Measurements from ENCODE around the gene ARHGEF4.

Gene ARHGEF4

DNA sequence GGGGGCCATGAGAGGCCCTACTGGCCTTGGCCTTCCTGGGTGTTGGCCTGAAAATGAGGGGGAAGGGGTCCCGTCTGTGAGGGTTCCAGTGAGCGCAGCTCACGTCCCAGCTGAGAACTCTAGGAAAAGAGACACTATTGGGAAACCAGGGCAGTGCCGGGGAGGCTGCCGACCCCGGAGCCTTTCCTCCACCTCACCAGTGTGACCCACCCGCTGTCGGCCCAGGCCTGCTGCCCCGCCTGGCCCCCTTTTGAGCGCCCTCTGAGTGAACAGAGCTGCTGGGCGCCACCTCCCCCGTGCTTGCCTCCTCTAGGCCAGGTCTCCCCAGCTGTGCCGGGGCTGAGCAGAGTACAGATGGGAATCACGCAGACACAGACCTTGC, 17.5 kb upstream of the ARHGEF4 start:
- no peak for DNase-seq

DNA sequence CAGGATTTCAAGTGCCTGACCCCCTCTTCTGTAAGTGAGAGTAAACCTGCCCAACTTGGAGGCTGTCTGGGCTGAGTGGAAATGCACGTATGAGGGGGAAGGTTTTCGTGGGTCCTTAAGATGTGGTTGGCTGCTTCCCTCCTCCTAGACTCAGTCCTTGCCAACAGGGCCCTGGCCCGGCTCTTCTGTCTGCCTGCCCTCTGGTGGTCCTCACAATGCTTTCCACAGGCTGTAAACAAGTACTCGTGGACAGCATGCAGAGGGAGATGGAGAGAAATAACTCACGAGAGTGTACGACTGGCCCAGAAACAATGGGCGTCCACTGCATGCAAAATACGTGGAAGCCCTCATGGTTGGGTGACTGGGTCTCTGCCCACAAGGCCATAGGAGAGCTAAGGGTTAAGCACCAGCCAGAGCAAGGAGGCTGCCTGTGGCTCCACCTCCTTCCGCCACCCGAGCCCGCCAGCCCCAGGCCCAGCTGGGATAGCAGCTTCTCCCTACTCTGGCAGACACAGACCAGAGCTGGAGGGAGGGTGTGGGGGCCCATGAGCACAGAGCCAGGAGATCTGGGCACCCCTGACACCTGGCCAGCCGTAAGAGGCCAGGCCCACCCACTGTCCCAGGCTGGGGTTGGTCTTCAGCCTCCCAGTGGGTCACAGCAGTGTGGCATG, 17.0 kb upstream of the ARHGEF4 start:
- DNase-seq: no peak

DNA sequence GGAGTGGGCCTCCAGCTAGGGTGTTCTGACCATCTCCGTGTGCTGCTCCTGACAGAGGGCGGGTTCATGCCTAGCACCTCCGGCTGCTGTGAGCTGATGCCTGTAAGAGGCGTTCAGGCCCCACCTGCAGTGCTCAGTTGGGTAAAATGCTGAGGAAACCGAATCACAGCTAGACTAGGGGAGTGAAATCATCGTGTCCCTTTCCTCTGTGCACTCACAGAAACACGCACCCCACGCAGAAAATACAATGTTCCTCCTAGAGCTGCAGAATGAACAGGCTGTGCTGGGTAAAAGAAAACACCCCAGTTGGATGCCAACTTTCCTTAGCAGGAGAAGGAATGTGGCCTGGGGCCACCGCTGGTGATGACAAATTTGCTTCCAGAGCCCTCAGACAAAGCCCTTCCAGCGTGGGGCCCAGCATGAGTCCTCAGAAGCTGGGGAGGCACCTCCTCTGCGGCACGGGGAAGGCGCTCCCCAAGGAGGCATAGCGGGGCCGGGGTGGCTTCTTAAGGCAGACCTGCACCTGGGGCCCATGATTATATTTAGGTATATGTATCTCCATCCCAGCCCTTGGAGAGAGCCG, 16.3 kb upstream of the ARHGEF4 start:
- no peak for DNase-seq

DNA sequence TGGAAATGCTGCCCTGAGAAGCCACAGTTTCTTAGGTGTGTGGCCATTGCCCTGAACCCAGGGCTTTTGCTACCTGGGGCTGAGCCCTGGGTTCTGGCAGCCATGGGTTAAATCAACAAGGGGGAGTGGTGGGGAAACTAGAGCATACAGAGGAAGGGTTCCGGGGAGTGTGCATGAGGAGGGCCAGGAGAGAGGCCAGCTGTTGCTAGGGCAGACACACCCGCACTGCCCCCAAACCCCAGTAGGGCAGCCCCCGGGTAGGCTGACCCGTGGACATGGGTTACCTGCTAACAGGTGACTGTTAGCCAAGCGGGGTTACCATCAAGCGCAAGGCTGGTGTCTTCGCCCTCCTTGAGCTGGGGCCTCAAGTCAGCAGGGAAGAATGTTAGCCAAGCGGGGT, 14.8 kb upstream of the ARHGEF4 start:
- no peak for DNase-seq

DNA sequence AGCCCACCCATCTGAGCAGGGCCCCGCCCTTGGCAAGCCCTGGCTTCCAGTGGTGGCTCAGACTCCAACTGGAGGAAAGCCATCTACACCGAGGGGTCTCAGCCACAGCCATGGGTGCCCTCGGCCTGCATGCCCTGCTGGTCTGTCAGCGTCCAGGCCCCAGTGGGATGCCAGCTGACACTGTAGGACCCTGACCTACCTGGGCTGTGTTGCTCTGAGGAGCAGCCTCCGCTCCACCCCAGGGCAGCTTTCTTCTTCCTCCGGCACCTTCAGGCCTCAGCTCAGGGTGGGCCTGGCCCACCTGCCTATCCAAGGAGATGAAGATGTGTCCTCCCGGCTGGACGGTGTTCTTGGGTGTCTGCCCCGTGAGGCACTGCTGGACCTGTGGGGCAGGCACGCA, 13.9 kb upstream of the ARHGEF4 start:
- no peak for DNase-seq

DNA sequence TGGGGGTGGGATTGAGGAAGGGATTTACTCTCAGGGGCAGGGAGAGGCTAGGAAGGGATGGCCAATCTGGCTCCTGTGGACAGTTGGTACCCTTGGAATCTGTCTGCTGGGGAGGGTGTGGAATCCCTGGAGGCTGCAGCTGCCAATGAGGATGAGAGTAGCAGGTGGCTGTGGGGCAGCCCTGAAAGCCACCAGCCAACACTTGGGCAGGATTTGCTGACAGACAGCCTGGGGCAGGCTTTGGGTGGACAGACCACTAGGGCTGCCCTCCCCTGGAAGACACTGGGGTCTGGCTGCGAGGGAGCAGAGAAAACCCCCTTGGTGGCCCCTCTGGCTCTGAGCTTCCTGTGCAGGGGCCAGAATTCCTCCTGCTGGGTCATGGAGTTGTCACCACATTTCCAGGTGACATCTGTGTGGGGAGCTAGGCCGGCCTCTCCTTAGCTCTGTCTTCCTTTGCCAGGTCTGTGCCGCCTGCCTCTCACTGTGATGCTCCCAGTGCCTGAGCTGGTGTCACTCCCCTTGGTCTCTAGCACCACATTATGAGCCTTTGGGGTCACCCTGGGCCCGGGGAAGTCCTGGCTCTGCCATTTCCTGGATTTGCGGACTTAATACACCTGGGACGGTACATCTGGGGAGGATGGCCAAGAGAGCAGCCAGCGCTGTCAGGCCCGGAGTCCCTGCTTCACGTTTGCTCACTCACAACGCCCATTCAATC, 13.4 kb upstream of the ARHGEF4 start:
- no peak for DNase-seq

DNA sequence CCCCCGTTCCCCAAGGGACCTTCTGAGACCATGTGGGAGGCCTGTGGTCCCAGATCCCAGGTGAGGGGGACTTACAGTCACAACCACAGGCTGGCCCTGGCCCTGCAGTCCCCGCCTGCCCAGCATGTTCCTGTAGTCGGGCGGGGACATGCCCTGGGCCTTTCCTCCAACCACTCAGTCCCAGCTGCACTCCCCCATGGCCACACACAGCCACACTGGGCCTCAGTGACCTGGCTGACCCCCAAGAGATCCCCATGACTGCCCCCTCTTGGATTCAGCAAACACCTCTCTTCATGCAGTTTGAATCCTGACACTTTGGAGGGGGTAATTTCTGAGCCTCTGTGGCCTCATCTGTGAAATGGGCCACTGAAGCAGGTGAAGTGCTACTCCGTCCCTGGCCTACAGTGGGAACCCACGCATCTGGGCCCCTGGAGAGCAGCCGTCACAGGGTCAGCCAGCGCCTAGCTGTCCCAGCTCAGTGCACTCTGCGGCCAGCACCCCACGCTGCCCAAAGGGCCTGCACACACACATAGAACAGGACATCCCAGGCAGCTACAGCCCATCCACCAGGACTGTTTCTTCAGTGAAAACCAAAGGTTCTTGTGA, 12.7 kb upstream of the ARHGEF4 start:
- no peak for DNase-seq

DNA sequence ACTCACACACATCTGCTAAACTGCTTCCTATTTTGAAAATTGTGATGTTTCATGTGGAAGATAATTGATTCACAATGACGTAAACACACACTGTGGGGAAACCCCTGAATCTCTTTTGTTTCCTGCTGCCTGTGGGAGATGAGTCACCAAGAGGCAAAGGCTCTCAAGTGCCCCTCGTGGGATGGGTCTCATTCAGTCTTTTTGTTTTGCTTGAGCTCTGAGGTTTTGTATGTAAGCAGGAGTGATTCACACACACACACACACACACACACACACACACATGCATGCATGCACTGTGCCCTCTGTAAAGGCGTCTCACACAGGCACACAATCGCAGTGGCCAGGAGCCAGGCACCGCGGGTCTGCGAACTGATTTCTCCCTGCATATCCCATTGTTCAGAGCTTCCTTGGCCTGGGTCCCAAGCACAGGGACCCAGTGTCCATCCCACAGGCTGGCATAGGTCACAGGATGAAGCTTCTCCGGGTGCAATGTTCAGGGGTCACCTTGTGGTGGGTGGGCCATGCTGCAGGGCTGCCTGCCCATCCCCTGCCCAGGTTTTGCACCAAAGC, 12.1 kb upstream of the ARHGEF4 start:
- peak; percentile 91 for DNase-seq

DNA sequence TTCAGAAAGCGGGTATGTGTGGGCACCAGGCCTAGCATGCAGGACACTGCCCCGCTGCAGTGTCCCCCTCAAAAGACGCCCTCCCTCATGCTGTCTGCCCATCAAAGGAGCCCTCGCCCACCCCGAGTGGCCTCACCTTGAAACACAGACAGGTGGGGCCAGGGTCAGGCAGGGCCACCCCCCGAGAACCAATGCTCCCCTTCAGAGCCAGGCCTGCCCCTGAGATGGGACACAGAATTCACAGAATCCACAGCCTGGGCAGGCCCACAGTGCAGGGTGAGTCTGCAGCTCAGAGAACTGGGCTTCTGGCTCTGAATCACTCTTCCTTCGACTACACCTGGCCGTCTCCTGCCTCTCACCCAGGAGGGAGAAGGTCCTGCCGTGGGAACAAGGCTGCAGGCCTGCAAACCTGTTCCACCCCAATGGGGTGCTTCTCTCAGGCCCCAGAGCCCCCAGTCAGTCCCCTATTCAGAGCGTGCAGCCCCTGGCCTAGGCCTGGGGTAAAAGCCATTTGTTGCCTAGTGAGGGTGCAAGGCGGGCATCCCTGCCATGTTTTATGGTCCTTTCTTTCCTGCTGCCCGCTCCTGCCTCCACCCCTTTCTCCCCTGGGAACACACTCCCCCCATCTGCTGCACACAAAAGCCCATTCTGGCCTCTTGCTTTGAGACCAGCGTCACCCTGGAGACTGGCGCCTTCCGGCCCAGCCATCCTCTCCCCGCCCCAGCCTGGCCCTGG, 11.3 kb upstream of the ARHGEF4 start:
- DNase-seq: no peak

DNA sequence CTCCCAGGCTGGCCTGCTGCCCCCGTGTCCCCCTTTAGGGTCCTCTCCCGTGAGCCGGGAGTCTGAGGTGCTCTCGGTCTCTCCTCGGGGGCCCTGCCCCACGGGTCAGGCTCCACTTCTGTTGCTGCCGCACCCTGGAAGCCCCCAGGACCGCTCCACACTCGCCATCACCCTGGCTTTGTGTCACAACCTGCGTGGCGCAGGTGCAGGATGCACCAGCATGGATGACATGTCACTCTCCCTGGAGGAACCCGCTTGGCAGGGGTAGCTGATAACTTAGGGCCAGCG, 10.8 kb upstream of the ARHGEF4 start:
- no peak for DNase-seq

DNA sequence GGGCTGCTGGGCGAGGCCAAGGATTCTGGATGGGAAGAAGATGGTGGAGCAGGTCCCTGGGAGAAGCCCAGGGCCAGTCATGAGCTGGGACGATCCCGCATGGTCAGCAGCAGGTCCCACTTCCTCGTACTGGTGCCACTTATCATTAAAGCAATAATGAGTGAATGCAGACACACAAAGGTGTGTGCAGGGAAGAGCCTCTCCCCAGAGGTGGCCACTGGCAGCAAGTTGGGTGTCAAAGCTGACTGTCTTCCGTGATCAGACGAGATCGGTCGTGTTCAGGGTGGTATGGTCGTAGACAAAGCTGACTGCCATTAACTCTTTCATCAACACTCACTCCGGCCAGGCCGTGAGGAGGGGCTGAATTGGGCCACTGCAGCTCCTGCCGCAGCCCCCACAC, 10.3 kb upstream of the ARHGEF4 start:
- DNase-seq: no peak

DNA sequence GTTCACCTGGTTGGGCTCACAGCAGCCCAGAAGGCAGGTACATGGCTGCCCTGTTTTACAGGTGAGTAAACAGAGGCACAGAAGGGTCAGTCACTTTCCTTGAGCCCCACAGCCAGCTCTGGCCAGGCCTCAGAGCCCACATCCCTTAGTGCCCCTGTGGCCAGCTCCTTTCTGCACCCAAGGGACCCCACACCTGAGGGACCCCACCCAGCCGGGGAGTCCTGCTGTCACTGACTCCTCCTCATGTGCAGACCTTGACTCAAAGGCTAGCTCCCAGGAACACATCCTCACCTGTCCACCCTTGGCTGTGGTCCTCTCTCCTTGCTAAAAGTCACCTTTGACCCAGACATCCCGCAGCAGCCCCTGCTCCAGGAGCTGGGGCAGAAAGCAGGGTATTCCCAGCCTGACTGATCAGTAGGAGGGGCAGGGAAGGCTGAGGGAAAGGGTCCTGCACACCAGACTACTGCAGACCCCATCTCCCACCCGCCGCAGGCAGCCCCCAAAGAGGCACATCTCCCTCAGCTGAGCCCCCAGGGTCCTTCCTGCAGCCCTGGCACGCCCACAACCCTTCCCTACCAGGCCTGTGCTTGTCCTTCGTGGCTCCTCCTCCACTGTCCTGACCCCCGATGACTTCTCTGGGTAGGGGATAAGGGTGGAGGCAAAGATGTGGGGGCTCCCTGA, 9.8 kb upstream of the ARHGEF4 start:
- DNase-seq: no peak

DNA sequence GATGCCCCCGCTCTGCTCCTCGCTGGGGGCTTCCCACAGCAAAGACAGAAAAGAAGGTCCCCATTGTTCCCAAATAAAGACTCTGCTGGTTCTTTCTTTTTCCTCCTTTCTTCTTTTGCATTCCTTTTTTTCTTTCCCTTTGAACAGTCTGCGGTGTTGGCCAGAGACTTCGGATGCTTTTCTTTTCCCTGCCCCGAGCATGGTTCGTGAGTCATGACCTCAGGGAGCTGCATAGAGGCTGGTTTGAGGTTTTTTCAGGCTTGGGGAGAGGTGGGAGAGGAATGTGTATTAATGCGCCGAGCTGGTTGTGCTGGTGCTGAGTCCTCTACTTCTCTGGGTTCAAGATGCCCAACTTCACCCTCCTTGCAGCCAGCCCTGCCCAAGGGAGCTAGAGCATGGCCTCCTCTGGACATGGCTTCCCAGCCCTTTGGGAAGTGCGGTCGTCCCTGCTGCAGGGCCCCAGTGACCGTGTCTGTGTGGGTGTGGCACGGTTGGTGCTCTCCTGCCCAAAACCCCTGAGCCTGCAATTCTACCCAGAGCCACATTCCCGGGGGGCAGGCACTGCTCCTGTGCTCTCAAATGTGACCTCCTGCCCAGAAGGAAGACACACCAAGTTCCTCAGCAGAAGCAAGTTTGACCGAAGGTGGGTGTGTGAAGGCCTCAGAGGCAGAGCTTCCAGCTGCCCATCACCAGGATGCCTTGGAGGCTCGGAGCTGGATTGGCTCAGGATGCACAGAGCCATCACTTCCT, 9.0 kb upstream of the ARHGEF4 start:
- no peak for DNase-seq

DNA sequence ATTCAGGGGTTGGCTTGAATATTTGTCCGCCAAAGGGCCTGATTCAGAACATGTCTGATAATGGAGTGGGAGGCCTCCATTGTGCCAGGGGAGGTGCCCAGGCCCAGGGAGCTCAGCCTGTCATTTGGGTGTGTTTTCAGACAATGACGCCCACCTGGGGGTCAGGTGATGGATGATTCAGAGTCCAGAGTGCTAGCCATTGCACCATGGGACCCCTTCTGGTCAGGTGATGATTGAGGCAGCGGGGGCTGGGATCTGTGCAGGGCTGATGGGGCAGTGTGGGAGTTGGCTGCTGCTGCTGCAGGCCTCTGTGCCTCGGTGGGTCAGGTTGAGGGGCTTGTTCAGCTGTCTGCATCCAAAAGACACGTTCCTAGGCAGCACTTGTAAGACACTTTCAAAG, 8.3 kb upstream of the ARHGEF4 start:
- DNase-seq: no peak

DNA sequence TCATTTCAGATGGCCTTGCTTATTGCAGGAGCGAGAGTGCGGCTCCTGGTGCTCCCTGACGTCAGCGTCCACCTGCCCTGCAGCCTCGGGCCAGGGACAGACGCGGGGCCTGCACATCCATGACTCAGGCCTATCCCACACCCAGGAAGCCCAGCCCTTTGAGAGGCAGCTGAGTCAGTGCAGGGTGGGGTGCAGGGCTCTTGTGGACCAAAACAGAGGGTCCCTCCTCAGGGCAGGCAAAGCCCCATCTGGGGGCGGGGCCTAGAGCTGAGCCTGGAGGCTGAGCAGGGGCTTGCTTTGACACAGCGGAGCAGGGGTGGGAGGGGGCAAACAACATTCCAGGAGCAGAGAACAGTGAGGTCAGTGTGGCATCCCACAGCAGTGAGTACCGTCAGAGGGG, 7.7 kb upstream of the ARHGEF4 start:
- no peak for DNase-seq

DNA sequence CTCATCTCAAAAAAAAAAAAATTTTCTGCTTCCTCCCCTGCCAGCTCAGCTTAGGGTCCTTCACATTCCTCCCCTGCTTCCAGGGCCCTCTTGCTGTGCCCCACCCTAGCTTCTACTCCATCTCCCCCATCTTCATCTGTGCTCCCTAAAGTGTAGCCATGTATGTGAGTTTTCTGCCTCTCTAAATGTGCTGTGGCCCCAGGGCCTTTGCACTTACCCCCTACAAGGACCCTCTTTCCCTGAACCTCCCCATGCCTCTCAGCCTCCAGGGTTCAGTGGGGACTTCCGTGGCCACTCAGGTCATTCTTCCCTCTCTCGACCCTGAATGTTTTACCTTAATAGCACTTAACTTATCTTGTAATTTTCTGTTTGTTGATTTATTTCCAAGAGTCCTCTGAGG, 6.2 kb upstream of the ARHGEF4 start:
- DNase-seq: no peak

DNA sequence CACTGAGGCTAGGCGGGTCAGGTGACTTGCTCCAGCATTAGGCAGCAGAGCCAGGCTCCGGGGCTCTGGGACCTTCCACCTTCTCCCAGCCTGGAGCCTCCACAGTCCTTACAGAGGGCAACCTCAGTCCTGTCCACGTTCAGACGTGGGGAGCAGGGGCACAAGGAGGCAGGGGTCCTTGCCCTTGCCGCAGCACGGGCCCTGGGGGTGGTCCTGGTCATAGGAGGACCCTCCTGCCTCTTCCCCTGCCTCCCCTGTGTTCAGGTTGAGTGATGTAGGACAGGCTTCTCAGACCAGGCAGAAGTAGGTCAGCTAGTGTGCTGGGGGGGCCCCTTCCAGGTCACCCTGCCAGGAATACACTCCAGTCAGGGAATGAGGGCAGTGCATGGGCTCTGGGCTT, 5.4 kb upstream of the ARHGEF4 start:
- DNase-seq: no peak

DNA sequence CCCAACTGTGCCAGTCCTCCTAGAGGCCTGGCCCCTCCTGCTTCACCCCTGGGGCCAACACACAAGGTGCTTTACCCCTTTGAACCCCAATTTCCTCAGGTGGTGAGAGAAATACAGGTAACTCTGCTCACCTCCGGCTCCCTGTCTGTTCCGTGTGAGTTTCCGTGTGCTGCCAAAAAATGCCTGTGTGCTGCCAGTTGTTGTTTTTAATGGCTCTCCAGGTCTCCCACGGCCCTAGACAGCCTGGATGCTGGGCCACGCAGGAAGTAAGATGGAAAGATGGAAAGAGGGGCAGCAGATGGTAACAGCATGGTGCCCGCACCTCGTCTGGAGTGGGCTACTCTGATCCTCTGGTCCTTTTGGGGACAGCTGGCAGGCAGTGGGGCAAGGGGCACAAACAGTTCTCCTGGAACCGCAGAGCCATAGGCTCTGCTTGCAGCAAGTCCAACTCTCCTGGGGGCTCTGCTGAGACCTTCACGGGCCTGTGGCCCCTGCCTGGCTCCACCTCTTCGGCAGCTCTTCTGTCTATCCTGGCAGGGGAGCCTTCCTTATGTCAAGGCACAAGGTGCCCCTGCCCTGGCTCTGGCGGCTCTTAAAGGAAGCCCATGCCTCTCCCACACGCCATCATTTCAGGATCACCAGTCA, 4.3 kb upstream of the ARHGEF4 start:
- DNase-seq: no peak

DNA sequence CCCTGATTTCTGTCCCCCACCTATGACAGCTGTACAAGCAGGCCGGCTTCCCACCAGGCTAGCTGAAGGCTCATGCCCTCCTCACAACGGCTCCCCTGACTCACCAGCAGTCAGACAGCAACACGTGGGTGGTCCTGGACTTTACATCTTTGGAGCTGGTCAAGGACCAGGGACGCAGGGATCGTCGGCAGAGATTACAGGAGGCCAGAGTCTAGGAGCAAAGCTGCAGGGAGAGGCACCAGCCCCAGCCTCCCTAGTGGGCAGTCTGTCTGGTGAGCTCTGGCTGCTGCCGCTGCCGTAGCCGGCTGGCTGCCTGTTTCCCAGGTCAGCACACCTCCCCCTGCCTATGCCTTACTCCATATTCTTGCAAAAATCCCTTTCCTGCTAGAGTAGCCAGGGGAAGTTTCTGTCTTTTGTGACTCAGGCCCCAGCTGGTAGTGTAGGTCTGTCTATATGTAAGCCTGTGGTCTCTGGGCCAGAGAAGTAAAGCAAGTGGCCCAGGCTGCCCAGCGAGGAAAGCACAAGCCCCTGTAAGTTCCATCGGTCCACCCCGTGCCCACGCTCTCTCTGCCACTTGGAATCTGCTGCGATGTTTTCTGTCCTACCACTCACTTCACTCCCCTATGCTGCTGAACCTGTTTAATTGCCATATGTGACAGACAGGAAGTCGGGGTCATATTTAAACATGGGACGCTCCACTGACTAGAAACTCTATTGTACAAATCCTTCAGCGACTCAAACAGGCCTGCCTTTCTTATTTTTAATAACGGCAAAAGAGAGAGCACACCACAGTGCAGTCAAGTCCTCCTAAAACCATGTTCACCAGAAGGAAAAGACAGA, 2.4 kb upstream of the ARHGEF4 start:
- DNase-seq: no peak

DNA sequence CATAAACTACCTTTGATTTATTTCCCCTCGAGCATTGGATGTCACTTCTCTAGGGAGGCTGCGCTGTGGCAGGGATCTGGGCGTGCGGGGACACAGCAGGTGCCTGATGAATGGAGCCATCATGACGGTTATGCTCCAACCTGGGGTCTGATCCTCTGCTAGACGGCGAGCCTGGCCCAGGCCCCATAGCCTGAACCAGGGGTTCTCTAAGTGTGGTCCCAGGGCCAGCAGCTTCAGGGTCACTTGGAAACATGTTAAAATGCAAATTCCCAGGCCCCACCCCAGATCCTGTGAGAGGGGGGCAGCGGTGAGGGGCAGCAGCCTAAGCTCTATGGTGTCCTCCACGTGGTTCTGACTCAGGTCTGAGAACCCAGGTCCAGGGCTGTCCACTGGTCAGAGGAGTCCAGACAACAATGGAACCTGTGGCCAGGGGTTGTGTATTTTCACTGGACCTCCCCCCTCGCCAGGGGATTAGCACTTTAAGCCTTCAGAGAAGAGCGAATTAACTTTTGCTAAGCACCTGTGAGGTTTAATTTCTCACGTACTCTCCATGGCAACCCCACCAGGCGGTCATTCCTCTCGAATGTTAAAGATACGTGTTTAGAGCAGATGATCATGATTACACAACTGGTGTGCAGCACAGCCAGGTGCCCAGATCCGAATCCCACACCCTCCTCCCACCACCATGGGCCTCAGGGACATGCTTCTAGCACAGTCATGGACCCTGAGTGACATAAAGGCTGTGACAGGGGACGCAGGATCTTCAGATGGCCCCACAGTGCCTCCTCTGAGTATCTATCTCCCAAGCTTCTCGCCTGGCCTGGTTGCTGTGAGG, 1.6 kb upstream of the ARHGEF4 start:
- no peak for DNase-seq
